Measurements from ENCODE around the gene EBP. TPM values are rescaled to one million over a fixed set of nuclear protein-coding genes. Genes with fewer than 3 reads are reported as not detected.
A peak's percentile ranks its signal among the peaks of the same experiment; 100 is the strongest.

The EBP gene
- total RNA-seq, 2 experiments from 2014 or later, result 359 to 395 TPM

GRCh38 chrX:48480583-48480982, 41.0 kb upstream of the EBP start:
- H3K9me3 Mint-ChIP-seq (ENCODE audit: low read depth), result no peaks in the 10 kb centered on the region
- ATAC-seq, result no peak
- H3K27ac Mint-ChIP-seq, result peak overlapping the region; percentile 54
- H3K36me3 Mint-ChIP-seq, result peaks cover 24% of the 10 kb centered on the region
- H3K4me3 Mint-ChIP-seq, result no peak overlapping the region
- H3K4me1 Mint-ChIP-seq, result peaks cover 21% of the 10 kb centered on the region
- no peaks in the 10 kb centered on the region for H3K27me3 Mint-ChIP-seq
- DNase-seq, result no peak
- CTCF ChIA-PET, result no interaction called here

- H3K27ac Mint-ChIP-seq, result no peak overlapping the region
- no peak overlapping the region for H3K4me3 Mint-ChIP-seq
- no peak for ATAC-seq
- H3K36me3 Mint-ChIP-seq, result peaks cover 28% of the 10 kb centered on the region
- H3K4me1 Mint-ChIP-seq, result peaks cover 12% of the 10 kb centered on the region
- DNase-seq, result no peak
- H3K9me3 Mint-ChIP-seq (ENCODE audit: low read depth), result no peaks in the 10 kb centered on the region
- no peaks in the 10 kb centered on the region for H3K27me3 Mint-ChIP-seq
- CTCF ChIA-PET, result no interaction called here
Observed at GRCh38 chrX:48482526-48482925, 39.1 kb upstream of the EBP start.

GRCh38 chrX:48487362-48487798, 34.2 kb upstream of the EBP start:
- DNase-seq (no peak), ATAC-seq (no peak)
- H3K27ac Mint-ChIP-seq, result no peak overlapping the region
- H3K4me1 Mint-ChIP-seq, result no peaks in the 10 kb centered on the region
- H3K4me3 Mint-ChIP-seq, result no peak overlapping the region
- H3K9me3 Mint-ChIP-seq (ENCODE audit: low read depth), result no peaks in the 10 kb centered on the region
- H3K36me3 Mint-ChIP-seq, result peaks cover 9% of the 10 kb centered on the region
- H3K27me3 Mint-ChIP-seq, result no peaks in the 10 kb centered on the region
- CTCF ChIA-PET, result no interaction called here

GRCh38 chrX:48488034-48488433, 33.6 kb upstream of the EBP start:
- H3K27me3 Mint-ChIP-seq, result no peaks in the 10 kb centered on the region
- H3K4me1 Mint-ChIP-seq, result no peaks in the 10 kb centered on the region
- no peak overlapping the region for H3K4me3 Mint-ChIP-seq
- H3K36me3 Mint-ChIP-seq, result peaks cover 8% of the 10 kb centered on the region
- H3K27ac Mint-ChIP-seq, result no peak overlapping the region
- DNase-seq (no peak), ATAC-seq (no peak)
- no peaks in the 10 kb centered on the region for H3K9me3 Mint-ChIP-seq (ENCODE audit: low read depth)
- CTCF ChIA-PET, result no interaction called here

- Mint-ChIP-seq H3K27me3 (no peaks in the 10 kb centered on the region), H3K4me1 (no peaks in the 10 kb centered on the region), H3K4me3 (no peak overlapping the region), H3K36me3 (peaks cover 4% of the 10 kb centered on the region), H3K9me3 (ENCODE audit: low read depth) (no peaks in the 10 kb centered on the region), H3K27ac (no peak overlapping the region)
- ATAC-seq (no peak), DNase-seq (no peak)
- CTCF ChIA-PET, result no interaction called here
Observed at GRCh38 chrX:48489296-48489695, 32.3 kb upstream of the EBP start.

GRCh38 chrX:48489892-48490291, 31.7 kb upstream of the EBP start:
- Mint-ChIP-seq H3K27ac (no peak overlapping the region), H3K9me3 (ENCODE audit: low read depth) (no peaks in the 10 kb centered on the region), H3K27me3 (no peaks in the 10 kb centered on the region), H3K4me1 (no peaks in the 10 kb centered on the region), H3K36me3 (peaks cover 4% of the 10 kb centered on the region), H3K4me3 (no peak overlapping the region)
- CTCF ChIA-PET, result no interaction called here
- no peak for ATAC-seq
- DNase-seq, result no peak

GRCh38 chrX:48490661-48491060, 30.9 kb upstream of the EBP start:
- no peak for DNase-seq
- H3K4me3 Mint-ChIP-seq, result no peak overlapping the region
- CTCF ChIA-PET, result no interaction called here

GRCh38 chrX:48491809-48492208, 29.8 kb upstream of the EBP start:
- Mint-ChIP-seq H3K4me3 (no peak overlapping the region), H3K36me3 (peaks cover 4% of the 10 kb centered on the region), H3K9me3 (ENCODE audit: low read depth) (no peaks in the 10 kb centered on the region), H3K4me1 (no peaks in the 10 kb centered on the region), H3K27me3 (no peaks in the 10 kb centered on the region), H3K27ac (no peak overlapping the region)
- CTCF ChIA-PET, result no interaction called here
- ATAC-seq, result no peak
- no peak for DNase-seq

More at GRCh38 chrX:48490661-48491060, 30.9 kb upstream of the EBP start:
- Mint-ChIP-seq H3K27me3 (no peaks in the 10 kb centered on the region), H3K4me1 (no peaks in the 10 kb centered on the region), H3K36me3 (peaks cover 4% of the 10 kb centered on the region), H3K9me3 (ENCODE audit: low read depth) (no peaks in the 10 kb centered on the region), H3K27ac (no peak overlapping the region)
- ATAC-seq, result no peak

GRCh38 chrX:48492293-48492910, 29.2 kb upstream of the EBP start:
- Mint-ChIP-seq H3K4me3 (no peak overlapping the region), H3K27me3 (no peaks in the 10 kb centered on the region), H3K4me1 (no peaks in the 10 kb centered on the region), H3K36me3 (peaks cover under 1% of the 10 kb centered on the region), H3K9me3 (ENCODE audit: low read depth) (no peaks in the 10 kb centered on the region), H3K27ac (no peak overlapping the region)
- no peak for ATAC-seq
- DNase-seq, result no peak
- CTCF ChIA-PET, result interaction anchor here (2.4 kb wide), 1 partner anchor 16 kb away, joined by 5 read pairs; no protein-coding TSS in a partner anchor

GRCh38 chrX:48493890-48494364, 27.7 kb upstream of the EBP start:
- Mint-ChIP-seq H3K27me3 (no peaks in the 10 kb centered on the region), H3K27ac (no peak overlapping the region), H3K4me1 (peaks cover 4% of the 10 kb centered on the region), H3K9me3 (ENCODE audit: low read depth) (no peaks in the 10 kb centered on the region), H3K36me3 (no peaks in the 10 kb centered on the region), H3K4me3 (no peak overlapping the region)
- DNase-seq (no peak), ATAC-seq (no peak)
- CTCF ChIA-PET, result interaction anchor here (0.9 to 2.4 kb wide), 4 partner anchors 14 to 46 kb away, joined by 4 to 5 read pairs (median 4); partner anchors contain the start of gene TBC1D25

GRCh38 chrX:48496660-48497059, 24.9 kb upstream of the EBP start:
- H3K27ac Mint-ChIP-seq, result no peak overlapping the region
- peaks cover 4% of the 10 kb centered on the region for H3K4me1 Mint-ChIP-seq
- no peak overlapping the region for H3K4me3 Mint-ChIP-seq
- no peaks in the 10 kb centered on the region for H3K9me3 Mint-ChIP-seq (ENCODE audit: low read depth)
- H3K27me3 Mint-ChIP-seq, result no peaks in the 10 kb centered on the region
- H3K36me3 Mint-ChIP-seq, result no peaks in the 10 kb centered on the region
- DNase-seq (no peak), ATAC-seq (no peak)
- CTCF ChIA-PET, result no interaction called here

- H3K36me3 Mint-ChIP-seq, result no peaks in the 10 kb centered on the region
- no peaks in the 10 kb centered on the region for H3K27me3 Mint-ChIP-seq
- H3K27ac Mint-ChIP-seq, result no peak overlapping the region
- no peak for DNase-seq
- CTCF ChIA-PET, result no interaction called here
- no peaks in the 10 kb centered on the region for H3K9me3 Mint-ChIP-seq (ENCODE audit: low read depth)
- no peak overlapping the region for H3K4me3 Mint-ChIP-seq
- ATAC-seq, result no peak
- peaks cover 4% of the 10 kb centered on the region for H3K4me1 Mint-ChIP-seq
Observed at GRCh38 chrX:48497871-48498270, 23.7 kb upstream of the EBP start.

- no peak for ATAC-seq
- no peak overlapping the region for H3K4me3 Mint-ChIP-seq
- H3K4me1 Mint-ChIP-seq, result peaks cover 4% of the 10 kb centered on the region
- no peaks in the 10 kb centered on the region for H3K9me3 Mint-ChIP-seq (ENCODE audit: low read depth)
- CTCF ChIA-PET, result no interaction called here
- no peaks in the 10 kb centered on the region for H3K27me3 Mint-ChIP-seq
- no peak overlapping the region for H3K27ac Mint-ChIP-seq
- DNase-seq, result no peak
- no peaks in the 10 kb centered on the region for H3K36me3 Mint-ChIP-seq
Observed at GRCh38 chrX:48498374-48498809, 23.2 kb upstream of the EBP start.

GRCh38 chrX:48504261-48504660, 17.3 kb upstream of the EBP start:
- H3K36me3 Mint-ChIP-seq, result no peaks in the 10 kb centered on the region
- DNase-seq (no peak), ATAC-seq (no peak)
- H3K4me3 Mint-ChIP-seq, result no peak overlapping the region
- H3K27ac Mint-ChIP-seq, result no peak overlapping the region
- H3K27me3 Mint-ChIP-seq, result no peaks in the 10 kb centered on the region
- no peaks in the 10 kb centered on the region for H3K9me3 Mint-ChIP-seq (ENCODE audit: low read depth)
- CTCF ChIA-PET, result no interaction called here
- H3K4me1 Mint-ChIP-seq, result peaks cover 3% of the 10 kb centered on the region

All from activated CD8-positive, alpha-beta memory T cell treated with anti-CD3 and anti-CD28 coated beads, Interleukin-2, amount 10 ng/mL, durations not matched to agents 7 days and 5 days (primary cell).